GM21529 (cell line): ENCODE data around the gene BCAR1.
"Not testable (repeated sequence)": the region's sequence is repeated elsewhere in the genome, so short reads cannot be mapped to it uniquely, and the experiment has no call there.

Experiments used
- ATAC-seq: cut with Tn5 transposase; IDR thresholded peaks from one replicate; pipeline ENCODE4 v1.9.1; 2021; ENCODE audit not compliant: unreplicated experiment

The BCAR1 gene

GRCh38 chr16:75226550-75227360 is 24.7 kb downstream of the BCAR1 start:
- ATAC-seq: no peak

- ATAC-seq: no peak
Measured at GRCh38 chr16:75225678-75226515, 25.5 kb downstream of the BCAR1 start.

- no peak for ATAC-seq
Measured at GRCh38 chr16:75225092-75225491, 26.3 kb downstream of the BCAR1 start.

- no peak for ATAC-seq
Measured at GRCh38 chr16:75224306-75225082, 26.9 kb downstream of the BCAR1 start.

- ATAC-seq: not testable (repeated sequence)
Measured at GRCh38 chr16:75223129-75223528, 28.3 kb downstream of the BCAR1 start.

GRCh38 chr16:75222271-75222783 is 29.1 kb downstream of the BCAR1 start:
- no peak for ATAC-seq

GRCh38 chr16:75219838-75220237 is 31.6 kb downstream of the BCAR1 start:
- no peak for ATAC-seq

- ATAC-seq: no peak
Measured at GRCh38 chr16:75219088-75219487, 32.3 kb downstream of the BCAR1 start.

GRCh38 chr16:75218256-75219076 is 33.0 kb downstream of the BCAR1 start, which contains the start of gene CTRB1:
CTRB1 (plus strand) TSS chr16:75218988; CDS start chr16:75219008, 20 bp downstream.
- peak; percentile 73 for ATAC-seq

GRCh38 chr16:75217389-75217851 is 34.0 kb downstream of the BCAR1 start:
- ATAC-seq: no peak

- ATAC-seq: no peak
Measured at GRCh38 chr16:75216576-75216975, 34.8 kb downstream of the BCAR1 start.

GRCh38 chr16:75216127-75216526 is 35.3 kb downstream of the BCAR1 start:
- ATAC-seq: no peak

GRCh38 chr16:75211286-75211685 is 40.1 kb downstream of the BCAR1 start:
- ATAC-seq: not testable (repeated sequence)

GRCh38 chr16:75209944-75210343 is 41.5 kb downstream of the BCAR1 start:
- ATAC-seq: no peak

- not testable (repeated sequence) for ATAC-seq
Measured at GRCh38 chr16:75209514-75209913, 41.9 kb downstream of the BCAR1 start.

GRCh38 chr16:75208861-75209505 is 42.4 kb downstream of the BCAR1 start:
- no peak for ATAC-seq

GRCh38 chr16:75208242-75208825 is 43.1 kb downstream of the BCAR1 start:
- ATAC-seq: no peak

GRCh38 chr16:75207831-75208230 is 43.6 kb downstream of the BCAR1 start:
- no peak for ATAC-seq
